NCI-H82 (cell line): ENCODE data around the gene FRMD4A.
A peak's percentile ranks its signal among the peaks of the same experiment; 100 is the strongest.

Source experiments
- DNase-seq: peaks from one replicate; lab custom pipeline; 2025; lab: John Stamatoyannopoulos, UW

The FRMD4A gene

GRCh38 chr10:14340051-14340744 lies 9.5 kb upstream of the FRMD4A start:
- no peak for DNase-seq

- no peak for DNase-seq
Measured at GRCh38 chr10:14336736-14337135, 6.0 kb upstream of the FRMD4A start.

- DNase-seq: no peak
Measured at GRCh38 chr10:14334771-14335170, 4.0 kb upstream of the FRMD4A start.

GRCh38 chr10:14333606-14334005 lies 2.9 kb upstream of the FRMD4A start:
- no peak for DNase-seq

GRCh38 chr10:14332903-14333302 lies 2.2 kb upstream of the FRMD4A start:
- no peak for DNase-seq

- DNase-seq: no peak
Measured at GRCh38 chr10:14329746-14330173, 964 bp downstream of the FRMD4A start.

- DNase-seq: no peak
Measured at GRCh38 chr10:14328881-14329672, 1.6 kb downstream of the FRMD4A start.

- no peak for DNase-seq
Measured at GRCh38 chr10:14327527-14327926, 3.2 kb downstream of the FRMD4A start.

GRCh38 chr10:14326581-14326980 lies 4.1 kb downstream of the FRMD4A start:
- DNase-seq: no peak

GRCh38 chr10:14325325-14325955 lies 5.3 kb downstream of the FRMD4A start:
- DNase-seq: peak; percentile 66

GRCh38 chr10:14322526-14323188 lies 8.1 kb downstream of the FRMD4A start:
- DNase-seq: no peak

- no peak for DNase-seq
Measured at GRCh38 chr10:14318007-14318406, 12.7 kb downstream of the FRMD4A start.

- DNase-seq: no peak
Measured at GRCh38 chr10:14312014-14312413, 18.7 kb downstream of the FRMD4A start.

- DNase-seq: no peak
Measured at GRCh38 chr10:14311206-14311957, 19.3 kb downstream of the FRMD4A start.

GRCh38 chr10:14309593-14309992 lies 21.1 kb downstream of the FRMD4A start:
- DNase-seq: no peak

- DNase-seq: no peak
Measured at GRCh38 chr10:14306190-14306589, 24.5 kb downstream of the FRMD4A start.

GRCh38 chr10:14304046-14304445 lies 26.7 kb downstream of the FRMD4A start:
- no peak for DNase-seq

- no peak for DNase-seq
Measured at GRCh38 chr10:14302035-14302434, 28.7 kb downstream of the FRMD4A start.

GRCh38 chr10:14299556-14299955 lies 31.2 kb downstream of the FRMD4A start:
- peak; percentile 30 for DNase-seq

- DNase-seq: no peak
Measured at GRCh38 chr10:14296065-14296709, 34.5 kb downstream of the FRMD4A start.
